GM19351 (cell line): ENCODE data around the gene FTO.

Experiments used
- ATAC-seq: cut with Tn5 transposase; IDR thresholded peaks from one replicate; pipeline ENCODE4 v1.9.1; 2021; ENCODE audit warnings: mild to moderate bottlenecking, moderate library complexity; ENCODE audit not compliant: unreplicated experiment

Gene FTO

GRCh38 chr16:54040480-54040879, 336.5 kb downstream of the FTO start:
- no peak for ATAC-seq

- ATAC-seq = no peak
Measured at GRCh38 chr16:54040975-54041374, 337.0 kb downstream of the FTO start.

GRCh38 chr16:54048586-54049495, 344.9 kb downstream of the FTO start:
- ATAC-seq = no peak

GRCh38 chr16:54049591-54050458, 345.9 kb downstream of the FTO start:
- no peak for ATAC-seq

GRCh38 chr16:54050459-54051210, 346.7 kb downstream of the FTO start:
- no peak for ATAC-seq

GRCh38 chr16:54051821-54052220, 347.9 kb downstream of the FTO start:
- no peak for ATAC-seq

- no peak for ATAC-seq
Measured at GRCh38 chr16:54052271-54052670, 348.3 kb downstream of the FTO start.

GRCh38 chr16:54053891-54054820, 350.2 kb downstream of the FTO start:
- ATAC-seq = no peak

- no peak for ATAC-seq
Measured at GRCh38 chr16:54055191-54055590, 351.2 kb downstream of the FTO start.

- no peak for ATAC-seq
Measured at GRCh38 chr16:54055864-54056263, 351.9 kb downstream of the FTO start.

GRCh38 chr16:54056921-54057320, 353.0 kb downstream of the FTO start:
- ATAC-seq = no peak

- ATAC-seq = no peak
Measured at GRCh38 chr16:54059319-54059718, 355.4 kb downstream of the FTO start.

- no peak for ATAC-seq
Measured at GRCh38 chr16:54060599-54061421, 356.9 kb downstream of the FTO start.

- ATAC-seq = no peak
Measured at GRCh38 chr16:54061454-54061853, 357.5 kb downstream of the FTO start.

- ATAC-seq = no peak
Measured at GRCh38 chr16:54062361-54063278, 358.7 kb downstream of the FTO start.

- ATAC-seq = no peak
Measured at GRCh38 chr16:54063279-54063773, 359.4 kb downstream of the FTO start.

GRCh38 chr16:54066451-54067105, 362.6 kb downstream of the FTO start:
- ATAC-seq = no peak
